Neural cell (in vitro differentiated cells): ENCODE measurements around the gene ALK.

Experiments
- EP300 ChIP-seq: fragments of 450-650 bp; conservative IDR thresholded peaks from 2 replicates; pipeline ENCODE4 v1.6.1; 2014; ENCODE audit warnings: antibody characterized with exemption, mild to moderate bottlenecking, moderate library complexity; ENCODE audit not compliant: poor library complexity, severe bottlenecking
- EZH2 ChIP-seq: fragments of 200-600, 300-800 bp; shearing (Covaris generic), sonication (generic); IDR thresholded peaks from 2 replicates; pipeline ENCODE4 v1.6.1; 2014; ENCODE audit warnings: antibody characterized with exemption, low read length, borderline replicate concordance, mild to moderate bottlenecking; ENCODE audit not compliant: insufficient read depth, poor library complexity, severe bottlenecking
- SMC3 ChIP-seq: fragments of 450-650 bp; conservative IDR thresholded peaks from 2 replicates; pipeline ENCODE4 v1.6.1; 2014; ENCODE audit warnings: antibody characterized with exemption, mild to moderate bottlenecking, moderate library complexity; ENCODE audit not compliant: poor library complexity
- TF ChIP-seq, protein P1 (sequence below): fragments of 450-650 bp; IDR thresholded peaks from 2 replicates; pipeline ENCODE4 v1.5.1; 2014; ENCODE audit warnings: antibody characterized with exemption, mild to moderate bottlenecking, moderate library complexity; ENCODE audit not compliant: poor library complexity, severe bottlenecking
- TF ChIP-seq, protein P2 (sequence below): IDR thresholded peaks from 2 replicates; pipeline ENCODE4 v1.6.1; 2012; ENCODE audit warnings: borderline replicate concordance

DNA sequence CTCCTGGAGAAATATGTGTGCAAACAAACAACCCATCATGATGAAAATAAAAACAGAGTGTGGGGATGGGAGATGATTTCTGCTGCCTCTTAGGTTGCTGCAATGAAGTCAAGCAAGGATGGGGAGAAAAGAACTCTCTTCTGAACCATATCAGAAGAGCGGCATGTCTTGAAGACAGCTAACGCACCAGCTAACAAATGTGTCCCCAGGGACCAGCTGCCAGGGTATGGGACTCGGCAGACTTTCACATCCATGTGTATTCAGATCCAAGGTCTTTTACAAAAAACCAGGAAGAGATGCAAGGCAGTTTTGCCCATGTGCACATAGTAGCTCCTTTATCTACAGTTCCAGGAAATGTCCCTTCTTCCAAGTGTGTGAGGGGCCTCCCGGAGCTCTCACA is 680.8 kb downstream of the ALK start:
- TF ChIP-seq, protein P1, sequence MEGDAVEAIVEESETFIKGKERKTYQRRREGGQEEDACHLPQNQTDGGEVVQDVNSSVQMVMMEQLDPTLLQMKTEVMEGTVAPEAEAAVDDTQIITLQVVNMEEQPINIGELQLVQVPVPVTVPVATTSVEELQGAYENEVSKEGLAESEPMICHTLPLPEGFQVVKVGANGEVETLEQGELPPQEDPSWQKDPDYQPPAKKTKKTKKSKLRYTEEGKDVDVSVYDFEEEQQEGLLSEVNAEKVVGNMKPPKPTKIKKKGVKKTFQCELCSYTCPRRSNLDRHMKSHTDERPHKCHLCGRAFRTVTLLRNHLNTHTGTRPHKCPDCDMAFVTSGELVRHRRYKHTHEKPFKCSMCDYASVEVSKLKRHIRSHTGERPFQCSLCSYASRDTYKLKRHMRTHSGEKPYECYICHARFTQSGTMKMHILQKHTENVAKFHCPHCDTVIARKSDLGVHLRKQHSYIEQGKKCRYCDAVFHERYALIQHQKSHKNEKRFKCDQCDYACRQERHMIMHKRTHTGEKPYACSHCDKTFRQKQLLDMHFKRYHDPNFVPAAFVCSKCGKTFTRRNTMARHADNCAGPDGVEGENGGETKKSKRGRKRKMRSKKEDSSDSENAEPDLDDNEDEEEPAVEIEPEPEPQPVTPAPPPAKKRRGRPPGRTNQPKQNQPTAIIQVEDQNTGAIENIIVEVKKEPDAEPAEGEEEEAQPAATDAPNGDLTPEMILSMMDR: no peak
- no peak for TF ChIP-seq EZH2
- no peak for TF ChIP-seq SMC3
- TF ChIP-seq EP300: no peak
- TF ChIP-seq, protein P2, sequence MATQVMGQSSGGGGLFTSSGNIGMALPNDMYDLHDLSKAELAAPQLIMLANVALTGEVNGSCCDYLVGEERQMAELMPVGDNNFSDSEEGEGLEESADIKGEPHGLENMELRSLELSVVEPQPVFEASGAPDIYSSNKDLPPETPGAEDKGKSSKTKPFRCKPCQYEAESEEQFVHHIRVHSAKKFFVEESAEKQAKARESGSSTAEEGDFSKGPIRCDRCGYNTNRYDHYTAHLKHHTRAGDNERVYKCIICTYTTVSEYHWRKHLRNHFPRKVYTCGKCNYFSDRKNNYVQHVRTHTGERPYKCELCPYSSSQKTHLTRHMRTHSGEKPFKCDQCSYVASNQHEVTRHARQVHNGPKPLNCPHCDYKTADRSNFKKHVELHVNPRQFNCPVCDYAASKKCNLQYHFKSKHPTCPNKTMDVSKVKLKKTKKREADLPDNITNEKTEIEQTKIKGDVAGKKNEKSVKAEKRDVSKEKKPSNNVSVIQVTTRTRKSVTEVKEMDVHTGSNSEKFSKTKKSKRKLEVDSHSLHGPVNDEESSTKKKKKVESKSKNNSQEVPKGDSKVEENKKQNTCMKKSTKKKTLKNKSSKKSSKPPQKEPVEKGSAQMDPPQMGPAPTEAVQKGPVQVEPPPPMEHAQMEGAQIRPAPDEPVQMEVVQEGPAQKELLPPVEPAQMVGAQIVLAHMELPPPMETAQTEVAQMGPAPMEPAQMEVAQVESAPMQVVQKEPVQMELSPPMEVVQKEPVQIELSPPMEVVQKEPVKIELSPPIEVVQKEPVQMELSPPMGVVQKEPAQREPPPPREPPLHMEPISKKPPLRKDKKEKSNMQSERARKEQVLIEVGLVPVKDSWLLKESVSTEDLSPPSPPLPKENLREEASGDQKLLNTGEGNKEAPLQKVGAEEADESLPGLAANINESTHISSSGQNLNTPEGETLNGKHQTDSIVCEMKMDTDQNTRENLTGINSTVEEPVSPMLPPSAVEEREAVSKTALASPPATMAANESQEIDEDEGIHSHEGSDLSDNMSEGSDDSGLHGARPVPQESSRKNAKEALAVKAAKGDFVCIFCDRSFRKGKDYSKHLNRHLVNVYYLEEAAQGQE: no peak
